Dendritic cell treated with granulocyte-macrophage colony-stimulating factor and Interleukin-4, amounts not matched to agents 40 ng/mL and 50 ng/mL, for 4 days (primary cell): ENCODE results near the gene ZFAND3.
A peak's percentile ranks its signal among the peaks of the same experiment; 100 is the strongest.

Experiments used
- H3K27ac Mint-ChIP-seq: one replicate; pipeline ENCODE4 v1.8.0; 2022; ENCODE audit warnings: mild to moderate bottlenecking, mixed read lengths
- H3K27me3 Mint-ChIP-seq: one replicate; pipeline ENCODE4 v1.8.0; 2022; ENCODE audit warnings: mild to moderate bottlenecking, mixed read lengths
- H3K36me3 Mint-ChIP-seq: one replicate; pipeline ENCODE4 v1.8.0; 2022; ENCODE audit warnings: low read depth, mixed read lengths
- H3K4me1 Mint-ChIP-seq: one replicate; pipeline ENCODE4 v1.8.0; 2022; ENCODE audit warnings: low read depth, mixed read lengths
- H3K4me3 Mint-ChIP-seq: one replicate; pipeline ENCODE4 v1.8.0; 2022; ENCODE audit warnings: mild to moderate bottlenecking, moderate library complexity, mixed read lengths
- H3K9me3 Mint-ChIP-seq: one replicate; pipeline ENCODE4 v1.8.0; 2022; ENCODE audit warnings: mixed read lengths
- intact Hi-C: fragments of 100-400 bp; cut with micrococcal nuclease; formaldehyde crosslinking; loops from one replicate; pipeline ENCODE4 v1.15.0; 2022

ZFAND3 gene

DNA sequence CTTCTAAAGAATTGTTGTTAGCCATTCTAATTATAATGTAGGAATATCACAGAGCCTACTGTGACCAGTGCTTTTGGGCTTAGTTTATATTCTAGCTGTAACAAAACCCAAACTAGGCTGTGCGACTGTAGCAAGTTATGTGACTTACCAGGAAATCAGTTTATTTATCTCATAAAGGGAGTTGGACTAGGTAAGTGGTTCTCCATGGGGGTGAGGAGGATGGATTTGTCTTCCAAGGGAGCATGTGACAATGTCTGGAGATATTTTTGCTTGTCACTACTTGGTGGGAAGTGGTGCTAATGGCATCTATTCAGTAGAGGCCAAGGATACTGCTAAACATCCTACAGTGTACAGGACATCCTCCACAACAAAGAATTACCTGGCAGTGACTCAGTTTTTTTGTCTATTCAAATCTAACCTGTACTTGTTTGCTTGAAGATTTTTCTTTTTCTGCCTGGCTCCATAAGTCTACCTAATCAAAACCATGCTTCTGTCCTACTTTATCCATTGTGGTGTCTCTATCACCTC, 32.5 kb downstream of the ZFAND3 start:
- Mint-ChIP-seq H3K9me3 (no peaks in the 10 kb centered on the region), H3K4me3 (no peak overlapping the region), H3K36me3 (peaks cover 28% of the 10 kb centered on the region), H3K27me3 (no peaks in the 10 kb centered on the region), H3K4me1 (peaks cover 26% of the 10 kb centered on the region), H3K27ac (peak overlapping the region; percentile 11)
- intact Hi-C loops, result no loop called here

DNA sequence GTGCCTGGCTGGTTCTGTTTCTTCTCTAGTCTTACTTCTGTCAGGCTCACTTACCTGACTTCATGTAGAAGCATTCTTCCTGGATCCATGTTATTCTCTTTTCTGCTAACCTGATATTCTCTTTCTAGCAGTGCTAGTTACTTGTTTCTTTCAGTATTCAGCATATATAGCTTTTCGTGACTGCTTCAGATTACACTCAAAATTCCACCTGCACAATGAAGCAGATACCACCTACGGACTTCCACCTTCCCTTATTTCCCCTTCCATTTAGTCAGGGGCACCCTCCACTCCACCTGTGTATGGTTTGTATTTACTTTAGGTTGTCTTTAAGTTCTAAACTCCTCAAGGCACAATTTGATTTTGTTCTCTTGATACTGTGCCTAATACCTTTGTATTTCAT, 36.8 kb downstream of the ZFAND3 start:
- Mint-ChIP-seq H3K9me3 (no peaks in the 10 kb centered on the region), H3K27me3 (no peaks in the 10 kb centered on the region), H3K4me3 (no peak overlapping the region), H3K27ac (no peak overlapping the region), H3K36me3 (peaks cover 21% of the 10 kb centered on the region), H3K4me1 (peaks cover 19% of the 10 kb centered on the region)
- intact Hi-C loops, result no loop called here

DNA sequence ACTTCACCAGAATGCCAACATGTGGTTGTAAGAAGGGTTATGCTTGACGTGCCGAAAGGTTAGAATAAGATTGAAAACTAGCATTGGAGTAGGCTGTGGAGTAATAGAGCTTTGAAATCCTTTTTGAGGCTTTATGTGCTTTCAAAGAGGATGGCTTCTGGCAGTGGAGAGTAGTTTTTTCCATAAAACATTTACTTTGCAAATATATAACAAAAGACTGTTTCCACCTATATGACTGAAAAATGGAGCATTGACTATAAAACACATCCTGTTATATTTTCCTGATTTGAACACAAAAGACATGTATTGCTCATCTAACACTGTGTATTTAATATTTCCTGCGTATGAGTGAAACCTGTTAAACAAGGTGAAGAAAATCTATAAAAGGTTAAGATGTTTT, 38.8 kb downstream of the ZFAND3 start:
- Mint-ChIP-seq H3K9me3 (no peaks in the 10 kb centered on the region), H3K4me1 (peaks cover 19% of the 10 kb centered on the region), H3K4me3 (no peak overlapping the region), H3K27ac (no peak overlapping the region), H3K27me3 (no peaks in the 10 kb centered on the region), H3K36me3 (peaks cover 23% of the 10 kb centered on the region)
- intact Hi-C loops, result no loop called here

DNA sequence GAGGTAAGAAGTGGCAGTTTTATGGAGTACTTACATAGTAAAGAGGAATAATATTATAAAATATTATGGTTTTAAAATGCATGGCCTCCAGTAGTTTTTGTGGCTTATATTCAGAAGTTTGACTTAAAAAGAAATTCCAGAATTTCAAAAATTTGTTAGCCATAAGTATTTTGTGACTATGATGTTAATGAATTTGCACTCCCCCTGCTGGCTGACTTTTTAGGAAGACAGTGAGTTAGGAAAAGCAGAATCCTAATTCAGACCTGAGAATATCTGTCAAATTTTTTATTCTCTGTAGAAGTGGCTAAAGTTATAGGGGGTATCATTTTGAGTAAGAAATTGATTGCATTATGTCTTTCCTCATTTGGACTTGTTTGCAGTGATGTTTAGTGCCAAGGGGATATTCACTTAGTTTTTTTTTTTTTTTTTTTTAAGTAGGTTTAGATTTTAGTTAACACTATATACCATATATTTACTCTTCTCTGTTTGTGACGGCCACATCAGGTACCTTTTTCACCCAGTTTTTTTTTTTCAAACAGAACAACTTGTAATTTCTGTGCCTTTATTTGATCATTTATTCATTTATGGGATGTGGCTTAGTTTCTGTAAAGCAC, 40.8 kb downstream of the ZFAND3 start:
- Mint-ChIP-seq H3K36me3 (peaks cover 24% of the 10 kb centered on the region), H3K9me3 (no peaks in the 10 kb centered on the region), H3K4me3 (no peak overlapping the region), H3K4me1 (peaks cover 31% of the 10 kb centered on the region), H3K27ac (no peak overlapping the region), H3K27me3 (no peaks in the 10 kb centered on the region)
- intact Hi-C loops, result loop anchor here (2.0 kb wide), 1 partner anchor 68 kb away; no protein-coding TSS in a partner anchor

DNA sequence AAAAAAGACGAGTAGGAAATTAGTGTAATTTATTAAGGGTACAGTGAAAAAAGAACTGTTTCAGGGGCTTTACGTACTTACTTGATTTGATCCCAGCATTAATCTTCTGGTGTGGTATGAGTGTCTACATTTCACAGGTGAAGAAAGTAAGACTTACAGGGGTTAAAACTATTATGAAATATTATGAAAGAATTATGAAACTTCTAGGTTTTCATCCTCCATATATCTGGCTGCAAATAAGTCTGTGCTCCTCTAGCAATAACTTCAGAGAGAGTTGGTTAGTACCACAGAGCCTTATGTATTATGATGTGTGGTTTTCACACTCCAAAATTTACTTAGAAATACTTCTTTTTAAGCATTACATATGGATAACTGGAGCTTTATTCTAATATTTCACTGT, 41.9 kb downstream of the ZFAND3 start:
- Mint-ChIP-seq H3K27ac (no peak overlapping the region), H3K9me3 (no peaks in the 10 kb centered on the region), H3K4me3 (no peak overlapping the region), H3K36me3 (peaks cover 15% of the 10 kb centered on the region), H3K4me1 (peaks cover 40% of the 10 kb centered on the region), H3K27me3 (no peaks in the 10 kb centered on the region)
- intact Hi-C loops, result loop anchor here (2.0 kb wide), 1 partner anchor 69 kb away; no protein-coding TSS in a partner anchor

DNA sequence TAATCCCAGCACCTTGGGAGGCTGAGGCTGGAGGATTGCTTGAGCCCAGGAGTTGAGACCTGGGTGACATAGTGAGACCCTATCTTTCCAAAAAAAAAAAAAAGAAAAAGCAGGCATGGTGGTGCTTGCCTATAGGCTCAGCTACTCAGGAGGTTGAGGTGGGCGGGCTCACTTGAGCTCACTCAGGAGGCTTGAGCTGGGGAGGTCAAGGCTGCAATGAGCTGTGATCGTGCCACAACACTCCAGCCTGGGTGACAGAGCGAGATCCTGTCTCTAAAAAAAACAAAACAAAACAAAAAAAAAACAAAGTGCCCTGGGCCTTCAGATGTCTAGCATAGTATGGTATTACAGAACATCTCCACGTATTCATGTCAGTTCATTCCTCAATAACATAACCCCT, 42.9 kb downstream of the ZFAND3 start:
- peaks cover 48% of the 10 kb centered on the region for H3K4me1 Mint-ChIP-seq
- intact Hi-C loops, result no loop called here
- no peaks in the 10 kb centered on the region for H3K9me3 Mint-ChIP-seq
- H3K4me3 Mint-ChIP-seq, result no peak overlapping the region
- no peak overlapping the region for H3K27ac Mint-ChIP-seq
- H3K27me3 Mint-ChIP-seq, result no peaks in the 10 kb centered on the region
- H3K36me3 Mint-ChIP-seq, result peaks cover 13% of the 10 kb centered on the region

DNA sequence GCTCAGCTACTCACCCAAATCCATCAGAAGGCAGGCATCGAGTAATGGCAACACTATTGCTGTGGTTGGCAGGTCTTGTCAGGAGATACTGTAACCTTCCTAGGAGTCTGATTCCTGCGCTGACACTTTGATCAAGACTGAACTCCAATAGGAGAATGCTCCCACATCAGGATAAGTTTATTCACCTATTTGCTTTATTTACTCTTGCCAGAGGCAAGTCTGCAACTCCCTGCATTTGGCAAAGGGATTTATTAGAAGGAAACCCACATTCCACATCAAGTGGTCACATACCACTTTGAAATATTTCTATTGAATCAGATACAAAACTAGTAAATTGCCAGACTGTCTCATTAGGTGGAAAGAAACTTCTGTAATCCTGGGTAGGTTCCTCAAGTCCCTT, 43.5 kb downstream of the ZFAND3 start:
- no peak overlapping the region for H3K27ac Mint-ChIP-seq
- H3K4me1 Mint-ChIP-seq, result peaks cover 47% of the 10 kb centered on the region
- intact Hi-C loops, result no loop called here
- peaks cover 13% of the 10 kb centered on the region for H3K36me3 Mint-ChIP-seq
- no peaks in the 10 kb centered on the region for H3K9me3 Mint-ChIP-seq
- H3K27me3 Mint-ChIP-seq, result no peaks in the 10 kb centered on the region
- H3K4me3 Mint-ChIP-seq, result no peak overlapping the region

DNA sequence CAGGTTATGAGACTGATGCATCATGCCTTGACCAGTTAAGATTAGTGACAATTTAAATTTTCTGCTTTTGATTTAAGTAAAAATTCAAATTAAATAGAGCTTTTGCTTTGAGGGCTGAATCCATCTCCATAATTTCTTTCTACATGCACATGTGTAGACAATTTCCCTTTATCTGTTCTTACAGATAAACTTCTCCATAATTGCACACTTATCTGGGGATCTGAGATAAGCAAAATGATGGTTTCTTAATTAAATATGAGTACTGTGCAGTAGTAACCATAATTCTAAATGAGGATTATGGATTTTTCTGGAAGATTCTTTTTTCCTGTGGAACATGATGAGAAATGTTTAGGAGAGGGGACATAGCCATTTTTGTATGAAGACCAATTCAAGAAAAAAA, 44.7 kb downstream of the ZFAND3 start:
- intact Hi-C loops, result no loop called here
- Mint-ChIP-seq H3K9me3 (no peaks in the 10 kb centered on the region), H3K36me3 (peaks cover 13% of the 10 kb centered on the region), H3K27me3 (no peaks in the 10 kb centered on the region), H3K27ac (no peak overlapping the region), H3K4me3 (no peak overlapping the region), H3K4me1 (peaks cover 54% of the 10 kb centered on the region)

DNA sequence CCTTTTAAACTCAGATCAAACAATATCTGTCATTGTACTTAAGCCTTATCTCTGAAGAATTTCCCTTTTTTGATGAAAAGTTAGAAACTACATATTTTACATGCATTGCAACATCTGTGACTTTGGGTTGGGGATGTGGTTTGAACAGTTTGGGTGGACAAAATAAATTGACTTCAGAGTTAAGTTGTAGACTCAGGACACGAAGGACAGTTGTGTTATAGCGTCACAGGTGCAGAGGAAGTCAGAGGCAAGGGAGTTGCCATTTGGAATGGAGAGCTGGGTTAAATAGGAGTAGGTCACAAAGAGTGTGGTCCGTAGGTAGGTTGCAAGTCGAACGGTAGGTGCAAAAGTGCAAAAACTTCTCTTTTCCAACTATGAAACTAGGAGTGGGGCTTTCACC, 46.0 kb downstream of the ZFAND3 start:
- peaks cover 13% of the 10 kb centered on the region for H3K36me3 Mint-ChIP-seq
- H3K4me3 Mint-ChIP-seq, result no peak overlapping the region
- H3K9me3 Mint-ChIP-seq, result no peaks in the 10 kb centered on the region
- H3K4me1 Mint-ChIP-seq, result peaks cover 60% of the 10 kb centered on the region
- intact Hi-C loops, result no loop called here
- H3K27ac Mint-ChIP-seq, result no peak overlapping the region
- H3K27me3 Mint-ChIP-seq, result no peaks in the 10 kb centered on the region

DNA sequence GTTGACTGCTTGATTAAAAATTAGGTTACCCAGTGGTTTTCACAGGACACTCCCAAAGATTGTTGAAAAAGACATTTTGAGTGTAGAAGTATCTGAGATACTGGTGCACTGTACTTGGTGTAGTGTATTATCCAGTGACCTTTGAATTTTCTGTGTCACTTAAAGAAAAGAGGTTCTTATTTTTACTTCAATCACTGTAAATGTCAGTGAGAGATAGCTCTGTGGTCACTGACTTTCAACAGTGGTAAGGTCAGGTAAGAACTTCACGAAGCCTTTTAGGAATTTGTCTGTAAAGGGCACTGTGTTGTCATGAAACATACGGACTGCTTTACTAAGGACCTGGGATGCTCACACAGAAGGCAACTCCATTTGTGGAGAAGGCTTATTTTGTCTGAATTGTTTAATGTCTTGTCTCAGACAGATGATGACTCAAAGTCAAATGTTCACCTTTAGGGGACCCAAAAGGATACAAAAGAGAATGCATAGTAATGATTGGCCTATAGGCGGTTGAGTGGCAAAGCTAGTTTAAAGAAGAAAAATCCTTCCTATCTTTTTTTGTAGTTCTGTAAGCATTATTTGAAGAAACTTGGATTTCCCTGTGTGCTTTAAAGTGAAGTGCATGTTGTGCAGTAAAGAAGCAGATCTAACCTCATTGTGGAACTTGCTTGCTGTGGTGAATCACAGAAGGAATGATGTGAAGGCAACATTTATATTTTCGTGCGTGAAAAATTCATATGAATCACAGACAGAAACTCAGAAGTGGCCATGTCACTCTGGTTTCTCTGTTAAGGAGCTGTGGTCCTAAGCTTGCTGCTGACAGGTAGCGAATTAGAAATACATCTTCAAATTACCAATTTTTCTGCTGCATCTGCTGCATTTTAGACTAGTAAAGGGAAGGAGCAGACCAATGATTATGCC, 47.3 kb downstream of the ZFAND3 start:
- H3K27ac Mint-ChIP-seq, result no peak overlapping the region
- no peaks in the 10 kb centered on the region for H3K9me3 Mint-ChIP-seq
- intact Hi-C loops, result no loop called here
- H3K36me3 Mint-ChIP-seq, result peaks cover 13% of the 10 kb centered on the region
- H3K27me3 Mint-ChIP-seq, result no peaks in the 10 kb centered on the region
- peaks cover 61% of the 10 kb centered on the region for H3K4me1 Mint-ChIP-seq
- H3K4me3 Mint-ChIP-seq, result no peak overlapping the region

DNA sequence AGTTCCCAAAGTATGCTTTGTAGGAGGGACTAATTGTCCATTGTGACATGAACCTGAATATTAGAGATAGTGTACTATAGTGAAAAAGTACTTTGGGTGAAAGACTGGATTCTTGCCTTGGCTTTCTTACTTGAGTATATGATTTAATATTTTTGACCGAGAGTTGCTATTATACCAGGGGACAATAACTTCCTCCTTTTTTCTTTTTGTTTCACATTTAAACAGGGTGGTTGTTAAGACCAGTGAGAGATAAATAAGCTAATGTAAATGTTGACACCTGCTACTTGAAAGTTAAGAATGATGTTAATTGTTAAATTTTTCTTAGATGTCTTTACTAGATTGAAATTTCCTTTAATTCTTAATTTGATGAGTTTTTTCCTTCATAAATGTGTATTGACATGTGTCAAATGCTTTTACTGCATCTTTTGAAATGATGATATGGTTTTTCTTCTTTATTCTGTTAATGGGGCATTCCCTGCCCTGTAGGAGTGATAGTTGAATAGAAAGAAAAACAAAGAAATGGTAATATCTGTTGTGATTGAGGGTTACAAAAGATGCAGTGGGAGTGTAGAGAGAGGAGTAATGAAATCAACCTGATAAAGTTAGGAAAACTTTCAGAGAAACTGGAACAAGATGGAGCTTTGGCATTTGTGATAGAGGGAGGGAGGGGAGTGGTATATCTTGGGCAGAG, 48.4 kb downstream of the ZFAND3 start:
- intact Hi-C loops, result no loop called here
- peaks cover 68% of the 10 kb centered on the region for H3K4me1 Mint-ChIP-seq
- H3K27me3 Mint-ChIP-seq, result no peaks in the 10 kb centered on the region
- peak overlapping the region; percentile 33 for H3K27ac Mint-ChIP-seq
- H3K9me3 Mint-ChIP-seq, result no peaks in the 10 kb centered on the region
- H3K36me3 Mint-ChIP-seq, result peaks cover 6% of the 10 kb centered on the region
- no peak overlapping the region for H3K4me3 Mint-ChIP-seq

DNA sequence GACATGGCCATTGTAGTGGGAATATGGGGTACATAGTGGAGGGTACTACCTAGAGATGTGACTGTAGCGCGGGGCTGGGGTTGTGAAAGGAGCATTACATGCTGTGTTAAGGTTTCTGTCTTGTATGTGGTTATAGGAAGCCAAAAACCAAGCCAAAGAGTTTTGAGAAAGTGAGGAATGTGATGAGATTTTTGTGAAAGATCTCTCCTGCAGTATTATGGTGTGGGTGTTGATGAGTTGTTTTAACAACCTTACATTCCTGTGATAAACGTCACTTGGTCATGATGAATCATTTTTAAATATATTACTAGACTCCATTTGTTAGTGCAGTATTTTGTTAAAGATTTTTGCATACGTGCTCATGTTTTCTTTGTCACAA, 48.9 kb downstream of the ZFAND3 start:
- peak overlapping the region; percentile 33 for H3K27ac Mint-ChIP-seq
- peaks cover under 1% of the 10 kb centered on the region for H3K36me3 Mint-ChIP-seq
- H3K4me1 Mint-ChIP-seq, result peaks cover 72% of the 10 kb centered on the region
- intact Hi-C loops, result no loop called here
- no peak overlapping the region for H3K4me3 Mint-ChIP-seq
- H3K27me3 Mint-ChIP-seq, result no peaks in the 10 kb centered on the region
- H3K9me3 Mint-ChIP-seq, result no peaks in the 10 kb centered on the region

DNA sequence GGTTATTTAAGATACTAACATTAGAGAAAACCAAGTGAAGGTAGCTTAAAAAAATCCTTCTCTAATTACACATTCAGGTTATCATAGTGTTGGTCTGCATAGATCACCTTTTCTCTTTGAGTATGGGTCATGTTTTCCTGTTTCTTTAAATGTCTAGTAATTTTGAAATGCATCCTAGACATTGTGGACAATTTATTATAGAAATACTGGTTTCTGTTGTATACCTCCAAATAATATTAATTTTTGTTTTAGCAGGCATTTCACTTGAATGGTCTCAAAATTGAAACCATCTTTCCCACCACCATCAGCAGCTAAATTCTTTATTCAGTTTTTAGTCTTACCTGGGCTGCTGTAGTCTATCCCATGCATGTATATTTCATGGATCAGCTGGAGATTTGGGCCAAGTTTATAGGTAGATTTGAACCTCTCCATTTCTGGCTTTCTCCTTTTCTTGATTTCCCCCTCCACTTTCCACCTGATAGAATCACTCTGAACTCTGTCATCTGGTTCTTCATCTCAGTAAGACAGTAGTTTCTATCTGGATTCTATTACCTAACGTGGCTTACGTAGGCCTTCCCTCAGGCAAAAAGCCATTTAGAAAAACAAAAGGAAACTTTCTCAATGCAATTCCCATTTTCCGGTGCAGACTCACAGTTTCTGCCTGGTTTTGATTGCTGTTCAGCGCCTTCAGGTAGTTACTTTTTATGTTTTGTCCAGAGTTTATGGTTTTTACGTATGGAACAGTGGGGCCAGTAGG, 52.3 kb downstream of the ZFAND3 start:
- peaks cover 63% of the 10 kb centered on the region for H3K4me1 Mint-ChIP-seq
- no peaks in the 10 kb centered on the region for H3K9me3 Mint-ChIP-seq
- H3K4me3 Mint-ChIP-seq, result no peak overlapping the region
- no peaks in the 10 kb centered on the region for H3K36me3 Mint-ChIP-seq
- H3K27ac Mint-ChIP-seq, result no peak overlapping the region
- intact Hi-C loops, result no loop called here
- no peaks in the 10 kb centered on the region for H3K27me3 Mint-ChIP-seq
